H4 (cell line): ENCODE data around the gene NCKAP5. TPM values are rescaled to one million over a fixed set of nuclear protein-coding genes. Genes with fewer than 3 reads are reported as not detected.
"Not testable (repeated sequence)": the region's sequence is repeated elsewhere in the genome, so short reads cannot be mapped to it uniquely, and the experiment has no call there.

Experiments used
- DNase-seq: peaks from one replicate; pipeline ENCODE4 v3.0.0-alpha.2; 2015; ENCODE audit warnings: low spot score
- total RNA-seq: library from RNA; depleted of rRNA; stranded (reverse); fragments of >200 nt; shearing (Covaris generic); gene quantifications from 2 replicates; pipeline ENCODE4 v1.2.3, GENCODE V29; 2014

Gene NCKAP5
- total RNA-seq, 1 experiment from 2014 or later, result 1.0 TPM

DNA sequence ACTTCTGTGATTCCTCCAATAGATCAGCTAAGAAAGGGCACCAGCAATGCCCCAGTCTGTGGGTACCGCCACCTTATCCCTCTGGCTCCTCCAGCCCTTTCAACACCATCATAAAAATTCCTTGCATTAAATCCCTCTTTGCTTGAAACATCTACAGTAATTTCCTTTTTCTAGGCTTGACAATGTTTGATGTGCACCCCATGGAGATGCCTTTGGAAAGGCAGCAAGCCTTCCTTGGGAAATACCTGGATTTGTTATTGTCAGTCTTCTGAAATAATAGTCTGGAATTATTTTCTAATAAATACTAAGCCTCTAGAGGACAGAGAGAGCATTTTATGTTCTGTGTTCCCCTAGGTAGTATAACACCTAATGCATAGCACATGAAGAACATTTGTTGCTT is 46.1 kb downstream of the NCKAP5 start:
- no peak for DNase-seq

GRCh38 chr2:133521146-133521745 is 47.0 kb downstream of the NCKAP5 start:
- DNase-seq, result no peak

DNA sequence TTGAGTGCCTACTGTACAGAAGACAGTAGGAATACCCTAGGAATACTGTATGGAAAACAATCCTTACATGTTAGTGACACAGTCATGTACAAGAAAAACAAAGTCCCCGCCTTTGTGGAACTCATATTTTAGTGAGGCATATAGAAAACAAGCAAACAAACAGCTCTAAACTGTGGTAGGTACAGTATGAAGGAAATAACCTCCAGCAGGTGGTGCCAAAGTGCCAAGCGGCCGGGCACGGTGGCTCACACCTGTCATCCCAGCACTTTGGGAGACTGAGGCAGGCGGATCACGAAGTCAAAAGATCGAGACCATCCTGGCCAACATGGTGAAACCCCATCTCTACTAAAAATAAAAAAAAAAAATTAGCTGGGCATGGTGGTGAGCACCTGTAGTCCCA is 48.6 kb downstream of the NCKAP5 start:
- not testable (repeated sequence) for DNase-seq

DNA sequence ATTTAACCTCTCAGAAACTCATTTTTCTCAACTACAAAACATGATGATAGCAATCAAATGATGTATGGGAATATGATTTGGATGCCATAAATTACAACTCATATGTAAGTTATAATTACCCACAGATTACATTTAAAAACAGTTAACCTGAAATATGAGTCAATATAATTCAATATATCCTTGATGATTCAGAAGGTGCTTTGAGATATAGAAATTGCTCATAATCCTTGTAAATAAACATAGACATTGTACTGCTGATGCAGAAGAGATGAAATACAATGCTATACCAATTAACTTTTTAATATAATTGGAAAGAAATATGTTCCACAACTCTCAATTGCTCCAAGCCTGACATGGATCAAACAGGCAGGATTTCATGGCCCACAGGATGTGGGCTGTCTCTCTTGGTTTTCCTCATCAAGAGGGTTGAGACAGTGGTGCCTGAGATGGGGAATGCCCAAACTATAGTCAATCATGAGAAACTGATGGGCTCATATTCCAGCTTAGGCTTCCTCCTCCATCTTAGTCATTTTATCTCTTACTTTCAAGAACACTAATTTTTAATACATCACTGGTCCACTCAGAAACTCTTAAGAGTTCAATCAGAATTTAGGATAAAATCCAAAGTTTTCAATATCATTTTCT is 49.4 kb downstream of the NCKAP5 start:
- DNase-seq, result no peak

- no peak for DNase-seq
Measured at GRCh38 chr2:133517876-133518275, 50.4 kb downstream of the NCKAP5 start.

DNA sequence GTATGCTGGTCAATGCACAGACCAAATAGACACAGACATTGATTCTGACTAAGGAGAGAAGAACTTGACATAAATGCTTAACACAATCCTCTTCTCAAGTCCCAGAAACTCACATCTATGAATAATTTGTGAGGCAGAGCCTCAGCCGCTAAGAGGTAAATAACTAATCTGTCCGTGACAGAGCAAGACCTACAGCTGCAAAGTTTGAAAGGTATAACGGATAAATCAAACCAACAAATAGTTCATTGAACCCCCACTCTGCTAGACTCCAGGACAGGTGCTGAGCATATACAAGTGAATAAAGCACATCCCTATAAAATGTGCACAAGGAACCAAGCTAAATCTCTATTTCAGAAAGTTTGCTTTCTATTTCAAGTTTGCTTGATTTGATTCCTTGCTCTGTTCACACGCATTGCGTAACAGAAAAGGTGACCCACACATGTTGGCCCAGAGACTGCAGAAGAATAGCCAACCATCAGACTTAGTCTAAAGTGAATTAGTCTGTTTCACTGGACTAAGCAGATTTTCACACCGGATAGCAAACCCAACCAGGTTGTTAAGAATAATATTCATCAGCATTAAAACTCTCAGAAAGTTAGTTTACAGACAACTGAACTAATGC is 51.7 kb downstream of the NCKAP5 start:
- no peak for DNase-seq

DNA sequence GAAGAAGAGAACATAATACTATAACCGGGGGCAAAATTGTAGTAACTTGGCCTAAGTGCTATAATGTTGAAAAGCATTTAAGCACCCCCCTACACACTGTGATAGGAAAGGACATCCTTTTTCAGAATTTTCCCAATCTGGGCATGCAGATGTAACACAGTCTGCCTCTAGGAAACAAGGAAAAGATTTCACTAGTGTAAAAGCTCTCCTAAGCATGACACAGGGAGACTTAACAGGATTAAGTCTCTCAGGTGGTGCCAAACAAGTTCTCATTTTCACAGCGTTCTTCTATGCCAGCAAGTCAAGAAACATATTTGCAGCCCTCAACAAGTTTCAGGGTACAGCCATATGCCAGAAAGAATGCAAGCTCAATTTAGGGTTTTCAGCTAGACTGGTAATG is 53.0 kb downstream of the NCKAP5 start:
- no peak for DNase-seq

DNA sequence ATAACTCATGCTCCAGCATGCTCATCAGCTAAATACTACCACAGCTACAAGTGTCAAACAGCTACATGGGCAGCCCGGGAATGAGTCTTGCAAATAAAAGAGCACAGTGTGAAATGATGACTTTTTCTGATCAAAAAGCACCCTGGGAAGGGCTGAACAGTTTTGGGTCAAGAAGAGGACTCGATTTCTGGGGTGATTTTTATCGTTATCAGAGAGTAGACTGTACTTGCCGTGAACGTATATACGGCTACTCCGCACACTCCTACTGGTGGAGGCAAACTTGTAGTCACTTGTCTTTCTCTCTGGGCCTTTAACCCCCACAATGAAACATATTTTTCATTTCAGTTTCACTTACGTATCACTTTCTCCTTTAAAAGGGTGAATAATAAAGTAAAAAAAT is 54.4 kb downstream of the NCKAP5 start:
- DNase-seq, result no peak

GRCh38 chr2:133512121-133512520 is 56.1 kb downstream of the NCKAP5 start:
- DNase-seq, result no peak

DNA sequence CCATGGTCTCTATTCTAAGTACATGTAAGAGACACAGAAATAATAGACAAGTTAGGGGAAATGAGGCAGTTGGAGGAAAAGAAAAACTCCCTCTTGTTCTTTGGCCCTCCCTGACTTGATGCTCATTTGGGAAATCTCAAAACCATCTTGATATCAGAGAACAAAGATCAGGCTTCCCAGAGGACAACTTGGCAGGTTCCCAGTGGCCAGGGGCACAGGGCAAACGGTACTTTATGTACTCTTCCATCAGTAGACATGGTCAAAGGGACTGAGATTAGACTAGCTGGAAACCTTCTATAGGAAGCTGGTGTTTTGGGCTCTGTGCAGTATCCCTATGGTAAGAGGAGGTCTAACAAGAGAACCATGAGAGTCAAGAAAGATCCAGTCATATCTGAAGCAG is 56.6 kb downstream of the NCKAP5 start:
- DNase-seq, result no peak

GRCh38 chr2:133509777-133510176 is 58.5 kb downstream of the NCKAP5 start:
- no peak for DNase-seq

DNA sequence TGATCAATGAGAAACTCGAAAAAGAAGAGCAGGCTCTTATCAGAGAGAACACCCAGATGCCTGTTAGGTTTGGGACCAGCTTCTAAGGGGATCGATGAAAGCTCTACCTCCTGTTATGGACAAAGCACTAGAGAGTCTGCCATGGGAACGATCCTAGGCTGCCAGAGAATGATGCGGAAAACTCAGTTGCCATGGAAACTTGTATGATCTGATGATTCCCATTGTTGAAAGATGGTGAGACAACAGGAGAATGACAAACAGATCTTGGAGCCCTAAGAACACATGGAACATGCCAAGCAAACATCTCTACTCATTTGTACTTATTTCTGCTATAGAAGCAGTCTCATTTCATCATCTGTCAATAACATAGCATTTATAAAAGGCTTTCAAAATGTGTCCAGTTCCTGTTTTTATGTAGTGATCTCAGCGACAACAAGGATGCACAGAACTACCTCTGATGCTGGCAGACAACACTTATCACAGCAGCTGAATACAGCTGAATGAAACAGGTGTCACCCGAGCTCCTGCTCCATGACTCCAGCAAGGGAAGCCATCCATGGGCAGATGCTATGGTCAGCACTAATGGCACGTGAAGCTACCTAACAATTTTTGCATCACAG is 59.6 kb downstream of the NCKAP5 start:
- DNase-seq, result no peak

DNA sequence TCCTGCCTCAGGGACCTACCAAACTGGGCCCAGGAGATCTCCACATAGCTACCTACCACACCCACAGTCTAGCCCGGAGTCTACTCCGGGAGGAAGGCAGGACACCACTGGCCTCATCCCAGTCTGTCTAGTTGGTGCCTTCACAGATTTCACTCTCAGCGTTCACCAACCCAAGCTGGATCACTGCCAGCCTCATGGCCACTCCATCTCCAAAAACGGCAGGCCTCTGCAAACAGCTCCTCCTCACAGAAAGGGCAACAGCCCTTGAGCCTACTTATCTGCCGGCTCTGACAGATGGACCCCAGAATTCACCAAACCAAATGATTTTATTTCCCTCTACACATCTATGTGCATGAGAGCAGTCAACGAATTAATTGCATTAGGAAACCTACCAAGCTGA is 61.3 kb downstream of the NCKAP5 start:
- no peak for DNase-seq

DNA sequence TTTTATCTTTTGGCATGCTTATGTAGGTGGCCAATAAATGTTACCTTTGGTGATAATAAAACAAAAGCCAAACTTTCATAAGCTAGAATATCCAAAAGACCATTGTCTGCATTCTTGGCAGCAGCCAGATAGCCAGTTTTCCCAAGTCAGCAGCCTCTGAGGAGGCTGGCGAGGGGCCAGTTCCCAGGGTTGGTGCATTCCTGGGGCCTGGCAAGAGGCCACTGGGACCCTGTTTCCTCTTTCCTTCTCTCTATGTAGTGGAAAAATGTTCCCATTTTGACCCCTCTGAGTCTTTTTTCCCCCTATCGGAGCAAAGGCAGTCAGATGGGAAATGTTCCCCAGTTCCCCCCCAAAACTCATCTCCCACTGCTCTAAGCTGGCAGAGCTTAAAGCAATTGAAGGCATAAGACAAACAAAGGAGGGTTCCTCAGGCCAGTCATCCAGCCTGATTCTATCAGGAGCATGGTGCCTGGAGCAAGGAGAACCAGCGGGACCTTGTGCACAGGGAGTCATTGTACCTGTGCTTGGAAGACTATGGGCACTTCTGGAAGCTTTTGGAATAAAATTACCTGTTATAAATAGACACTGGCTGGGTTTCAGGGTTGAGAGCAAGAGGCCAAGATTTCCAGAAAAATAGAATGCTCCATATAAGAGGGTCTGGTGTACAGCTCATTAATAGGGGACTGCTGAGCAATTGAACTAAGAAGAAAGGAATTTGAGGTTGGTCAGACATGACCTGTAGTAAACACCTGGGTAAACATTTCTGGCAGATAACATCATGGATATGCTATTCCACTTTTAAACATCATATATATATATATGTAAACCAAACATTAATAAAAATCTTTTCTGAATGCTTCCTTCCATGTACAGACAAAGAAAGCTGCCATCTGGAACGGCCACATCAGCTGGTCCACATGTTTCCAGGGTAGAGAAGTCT is 63.4 kb downstream of the NCKAP5 start:
- peak; percentile 5 for DNase-seq

- no peak for DNase-seq
Measured at GRCh38 chr2:133503927-133504326, 64.3 kb downstream of the NCKAP5 start.

- DNase-seq, result no peak
Measured at GRCh38 chr2:133503323-133503722, 64.9 kb downstream of the NCKAP5 start.

DNA sequence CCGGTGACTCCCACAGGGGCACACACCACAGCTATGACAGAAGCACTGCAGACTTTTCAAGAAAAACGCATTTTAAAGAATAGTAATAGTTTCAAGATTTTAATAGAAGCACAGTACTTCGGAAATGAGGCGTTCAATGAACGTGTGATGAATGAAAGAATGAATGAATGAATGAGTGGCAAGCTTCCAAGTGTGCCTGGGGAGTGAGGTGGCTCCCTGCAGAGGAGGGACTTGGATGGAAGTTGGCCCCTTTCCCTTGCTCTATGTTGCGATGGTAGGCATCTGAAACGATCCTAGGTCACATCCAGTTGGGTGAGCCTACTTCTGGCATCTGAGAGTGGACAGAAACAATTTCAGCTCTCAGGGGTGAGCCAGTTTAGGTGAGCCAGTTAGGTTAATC is 65.6 kb downstream of the NCKAP5 start:
- no peak for DNase-seq

- DNase-seq, result no peak
Measured at GRCh38 chr2:133500917-133501316, 67.3 kb downstream of the NCKAP5 start.

DNA sequence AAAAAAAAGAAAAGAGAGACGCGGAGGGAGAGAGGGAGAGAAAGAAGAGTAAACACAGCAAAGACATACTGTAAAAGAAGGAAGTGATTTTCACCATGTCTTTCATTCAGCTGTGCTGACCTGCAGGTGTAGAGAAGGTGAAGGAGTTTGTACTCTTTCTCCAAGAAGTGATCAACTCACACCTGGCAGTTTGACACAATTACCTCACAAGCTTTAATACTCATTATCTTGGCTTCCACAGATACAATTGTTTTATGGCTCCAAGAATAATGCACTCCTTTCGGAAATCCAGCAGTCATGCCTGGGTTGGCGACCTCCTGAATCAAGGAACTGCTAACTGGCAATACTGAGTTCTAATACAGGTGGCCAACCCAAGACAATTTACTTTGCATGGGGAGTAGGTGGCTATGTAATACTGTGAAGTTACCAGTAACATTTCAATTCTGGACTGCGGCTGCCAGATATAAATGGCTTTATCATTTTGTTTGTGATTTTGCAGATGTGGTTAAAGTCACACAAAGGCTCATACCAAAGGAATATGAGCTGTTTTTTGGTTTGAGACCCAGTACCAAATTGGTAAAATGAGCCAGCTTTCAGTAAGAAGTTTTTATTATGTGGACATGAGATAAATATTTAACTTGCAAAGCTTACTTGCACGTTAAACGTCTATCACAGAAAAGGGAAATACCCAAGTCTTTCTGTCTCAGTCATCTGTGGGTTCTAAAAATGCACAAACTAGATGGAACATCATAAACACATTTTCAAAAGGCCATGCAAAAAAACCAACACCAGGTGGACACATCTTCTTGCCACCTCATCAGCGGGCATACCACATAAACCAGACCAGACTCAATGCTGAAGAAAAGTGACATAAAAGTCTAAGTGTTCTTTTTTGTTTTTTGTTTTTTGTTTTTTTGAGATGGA is 69.3 kb downstream of the NCKAP5 start:
- peak; percentile 17 for DNase-seq

DNA sequence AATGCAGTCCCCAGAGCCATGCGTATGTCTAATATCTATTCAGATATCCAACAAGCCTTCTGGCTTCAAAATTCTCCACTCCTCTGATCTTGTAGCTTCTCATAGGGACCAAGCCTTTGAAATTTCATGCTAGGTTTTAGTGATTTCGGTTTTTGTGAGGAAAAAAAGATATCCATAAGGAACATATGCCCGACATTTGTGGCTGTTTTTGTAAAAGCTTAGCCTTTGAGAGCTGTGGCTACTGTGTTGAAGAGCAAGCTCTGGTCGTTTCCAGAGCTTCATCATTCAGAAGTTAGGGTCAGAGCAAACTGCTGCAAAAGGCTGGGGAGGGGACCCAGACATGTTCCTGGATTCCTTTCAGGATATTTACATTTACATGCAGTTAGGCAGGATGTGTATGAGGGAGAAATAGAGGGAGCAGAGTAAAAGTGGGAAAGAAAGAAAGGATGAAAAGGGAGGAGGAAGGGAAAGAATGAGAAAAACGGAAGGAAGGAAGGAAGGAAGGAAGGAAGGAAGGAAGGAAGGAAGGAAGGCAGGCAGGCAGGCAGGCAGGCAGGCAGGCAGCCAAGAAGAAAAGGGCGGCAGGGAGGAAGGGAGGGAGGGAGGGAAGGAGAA is 70.2 kb downstream of the NCKAP5 start:
- DNase-seq, result no peak
